Endothelial cell of umbilical vein (primary cell): ENCODE measurements around the gene CEP72. TPM values are rescaled to one million over a fixed set of nuclear protein-coding genes. Genes with fewer than 3 reads are reported as not detected.

ENCODE experiments used
- BruUV-seq: library from RNA; stranded (reverse); fragments of 400-500 nt; replicated peaks from 2 replicates; lab custom pipeline; 2021; lab: Mats Ljungman, UMichigan
- CTCF ChIA-PET: fragments of 300-600, 350-600 bp; sonication (Branson Sonifier 250); formaldehyde crosslinking; loops from one replicate; lab custom pipeline; 2021; ENCODE audit warnings: antibody characterized with exemption, inconsistent platforms; lab: Charles Lee
- POLR2A ChIA-PET: fragments of 300-600, 350-600 bp; sonication (Branson Sonifier 250); formaldehyde crosslinking; loops from one replicate; lab custom pipeline; 2021; ENCODE audit warnings: antibody characterized with exemption, inconsistent platforms; lab: Charles Lee
- DNase-seq: peaks from one replicate; pipeline ENCODE4 v3.0.0-alpha.2; 2011; ENCODE audit warnings: low read depth, low spot score
- FAIRE-seq: peaks from 2 replicates; lab custom pipeline; 2011; peaks lifted over from hg19 to GRCh38; lab: Jason Lieb, UNC
- H2AFZ ChIP-seq: 2 replicates; pipeline ENCODE4 v1.6.0; 2012; ENCODE audit warnings: low read depth, low read length, control low read depth, inconsistent platforms
- H3K27ac ChIP-seq: 2 replicates; pipeline ENCODE4 v1.5.1; 2011; ENCODE audit warnings: low read depth, mild to moderate bottlenecking, control low read depth, low read length, moderate library complexity; ENCODE audit not compliant: insufficient read depth
- H3K27me3 ChIP-seq, 2 experiments: 2 replicates each; pipeline versions ENCODE4 v1.6.0 to v1.6.1; 2011; ENCODE audit warnings: low read length in 2 of 2, mixed read lengths in 1 of 2; ENCODE audit not compliant: control insufficient read depth in 2 of 2, insufficient read depth in 2 of 2
- H3K36me3 ChIP-seq, 2 experiments: 2 replicates in 1 of 2; 3 replicates in 1 of 2; pipeline ENCODE4 v1.5.1; 2011; ENCODE audit warnings: low read length in 2 of 2, mild to moderate bottlenecking in 1 of 2, moderate library complexity in 1 of 2; ENCODE audit not compliant: control insufficient read depth in 2 of 2, insufficient read depth in 2 of 2; ENCODE audit errors: extremely low read depth in 1 of 2
- H3K4me1 ChIP-seq: 3 replicates; pipeline ENCODE4 v1.5.1; 2011; ENCODE audit warnings: mild to moderate bottlenecking, low read length; ENCODE audit not compliant: control insufficient read depth, insufficient read depth; ENCODE audit errors: extremely low read depth
- H3K4me2 ChIP-seq: 2 replicates; pipeline ENCODE4 v1.6.1; 2011; ENCODE audit warnings: low read length, control low read depth, mixed read lengths; ENCODE audit not compliant: insufficient read depth
- H3K4me3 ChIP-seq, 3 experiments: fragments of 200-600 bp in 1 of 3; sonication (generic), shearing (Covaris generic) in 1 of 3; replicated peaks in 1 of 3; 2 replicates each; pipeline ENCODE4 v1.5.1; 2011 to 2016; ENCODE audit warnings: control low read depth in 3 of 3, low read length in 3 of 3, mild to moderate bottlenecking in 2 of 3, inconsistent platforms in 1 of 3, low read depth in 1 of 3, moderate library complexity in 1 of 3; ENCODE audit not compliant: insufficient read depth in 1 of 3
- H3K79me2 ChIP-seq: 2 replicates; pipeline ENCODE4 v1.6.0; 2012; ENCODE audit warnings: low read length, inconsistent platforms; ENCODE audit not compliant: control insufficient read depth, insufficient read depth
- H3K9ac ChIP-seq: replicated peaks from 2 replicates; pipeline ENCODE3; 2011; ENCODE audit warnings: low read length, control low read depth; ENCODE audit not compliant: insufficient read depth; ENCODE audit errors: extremely low read depth
- H3K9me1 ChIP-seq: replicated peaks from 3 replicates; pipeline ENCODE4 v1.6.0; 2011; ENCODE audit warnings: mild to moderate bottlenecking, low read length; ENCODE audit not compliant: control insufficient read depth, insufficient read depth; ENCODE audit errors: extremely low read depth
- H3K9me3 ChIP-seq: replicated peaks from 2 replicates; pipeline ENCODE4 v1.5.1; 2012; ENCODE audit warnings: low read length, inconsistent platforms; ENCODE audit not compliant: control insufficient read depth, insufficient read depth
- H4K20me1 ChIP-seq: replicated peaks from 2 replicates; pipeline ENCODE3; 2011; ENCODE audit warnings: mild to moderate bottlenecking, low read length; ENCODE audit not compliant: control insufficient read depth, insufficient read depth; ENCODE audit errors: extremely low read depth
- EZH2 ChIP-seq: IDR thresholded peaks from 2 replicates; pipeline ENCODE4 v1.6.1; 2012; ENCODE audit warnings: borderline replicate concordance, low read depth, mild to moderate bottlenecking, moderate library complexity, low read length, inconsistent platforms; ENCODE audit not compliant: severe bottlenecking
- FOS ChIP-seq: IDR thresholded peaks from 2 replicates; pipeline ENCODE4 v1.6.1; 2011; ENCODE audit warnings: mild to moderate bottlenecking, low read length, moderate library complexity, borderline replicate concordance; ENCODE audit not compliant: insufficient read depth
- GATA2 ChIP-seq: IDR thresholded peaks from 2 replicates; pipeline ENCODE4 v1.7.0; 2011; ENCODE audit warnings: low read depth, mild to moderate bottlenecking, moderate library complexity, mixed read lengths, low read length; ENCODE audit not compliant: insufficient read length, insufficient read depth
- JUN ChIP-seq: IDR thresholded peaks from 2 replicates; pipeline ENCODE4 v1.6.1; 2011; ENCODE audit warnings: borderline replicate concordance, low read depth; ENCODE audit not compliant: insufficient read length, insufficient read depth
- MYC ChIP-seq: IDR thresholded peaks from one replicate; pipeline ENCODE4 v1.6.1; 2011; ENCODE audit warnings: mild to moderate bottlenecking, low read depth, low read length
- POLR2A ChIP-seq: IDR thresholded peaks from 2 replicates; pipeline ENCODE4 v1.6.1; 2012; ENCODE audit warnings: low read depth, mild to moderate bottlenecking, control low read depth, low read length
- POLR2AphosphoS5 ChIP-seq: IDR thresholded peaks from 2 replicates; pipeline ENCODE4 v1.6.1; 2012; ENCODE audit warnings: low read depth, mild to moderate bottlenecking, control low read depth, low read length, moderate library complexity; ENCODE audit not compliant: insufficient read depth
- dilution Hi-C: fragments of 300-500 bp; cut with MboI; formaldehyde crosslinking; loops from one replicate; pipeline ENCODE4 v1.15.0; 2019; ENCODE audit warnings: low sequenced_read_pairs; ENCODE audit not compliant: extremely low pct_ligation_motif_present
- intact Hi-C: fragments of 100-400 bp; cut with micrococcal nuclease; formaldehyde crosslinking; loops from one replicate; pipeline ENCODE4 v1.10.0; 2022
- polyA plus RNA-seq, 4 experiments: library from polyadenylated mRNA; depleted of rRNA in 3 of 4; stranded (reverse) in 3 of 4; unstranded in 1 of 4; fragments of >200 nt; gene quantifications; 2 replicates each; pipeline versions ENCODE4 v1.2.1 to v1.2.3, GENCODE V29; 2011 to 2012; ENCODE audit warnings: missing spikeins in 1 of 4
- total RNA-seq: library from RNA; stranded (reverse); gene quantifications from 2 replicates; pipeline ENCODE4 v1.2.3, GENCODE V29; 2021
- TF ChIP-seq, protein P1 (sequence below), 2 donors: IDR thresholded peaks; 1 replicate in 1 of 2; 2 replicates in 1 of 2; pipeline ENCODE4 v1.5.1; 2011; ENCODE audit warnings: low read length in 2 of 2, mild to moderate bottlenecking in 2 of 2, moderate library complexity in 2 of 2, control low read depth in 1 of 2, inconsistent platforms in 1 of 2, low read depth in 1 of 2; ENCODE audit not compliant: insufficient read depth in 1 of 2; ENCODE audit errors: extremely low read depth in 1 of 2
- TF ChIP-seq, protein P2 (sequence below): IDR thresholded peaks from 2 replicates; pipeline ENCODE4 v1.6.1; 2011; ENCODE audit not compliant: insufficient read depth, insufficient read length

The CEP72 gene
- total and polyA plus RNA-seq, 2 donors (not counting 3 experiments of a cell fraction or from before 2014, with no cell fraction given), result 2.9 to 9.5 TPM

DNA sequence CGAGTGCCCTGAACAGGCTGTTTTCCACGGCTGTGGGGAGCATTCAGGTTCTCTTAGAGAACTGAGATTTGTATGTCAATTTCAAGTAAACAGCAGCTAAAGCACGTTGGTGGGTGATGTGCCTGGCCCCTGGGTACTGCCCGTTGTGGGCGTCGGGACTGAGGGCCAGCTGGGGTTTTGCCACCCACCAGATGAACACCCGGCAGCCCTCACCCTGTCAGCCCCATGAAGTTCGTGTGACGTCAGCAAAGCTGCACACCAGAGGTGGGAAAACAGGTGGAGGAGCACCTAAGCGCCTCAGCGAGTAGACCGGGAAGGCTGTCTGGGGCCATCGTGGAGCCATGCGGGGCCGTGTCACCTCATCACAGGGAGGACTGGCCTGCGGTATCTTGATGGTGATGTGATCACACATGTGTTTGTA is 9.2 kb downstream of the CEP72 start:
- H2AFZ ChIP-seq, result no peak overlapping the region
- no peak overlapping the region for H3K9ac ChIP-seq
- no peak overlapping the region for H3K27ac ChIP-seq
- DNase-seq (no peak), FAIRE-seq (no peak)
- no peaks in the 10 kb centered on the region for H4K20me1 ChIP-seq
- POLR2A ChIA-PET, result no interaction called here
- peaks cover 0 to 8% of the 10 kb centered on the region in 2 experiments for H3K36me3 ChIP-seq
- no peaks in the 10 kb centered on the region for H3K27me3 ChIP-seq
- no peaks in the 10 kb centered on the region for H3K9me3 ChIP-seq
- CTCF ChIA-PET, result no interaction called here
- no peak overlapping the region for H3K4me3 ChIP-seq
- no peak for TF ChIP-seq POLR2AphosphoS5
- TF ChIP-seq EZH2, result no peak
- TF ChIP-seq, protein P1, sequence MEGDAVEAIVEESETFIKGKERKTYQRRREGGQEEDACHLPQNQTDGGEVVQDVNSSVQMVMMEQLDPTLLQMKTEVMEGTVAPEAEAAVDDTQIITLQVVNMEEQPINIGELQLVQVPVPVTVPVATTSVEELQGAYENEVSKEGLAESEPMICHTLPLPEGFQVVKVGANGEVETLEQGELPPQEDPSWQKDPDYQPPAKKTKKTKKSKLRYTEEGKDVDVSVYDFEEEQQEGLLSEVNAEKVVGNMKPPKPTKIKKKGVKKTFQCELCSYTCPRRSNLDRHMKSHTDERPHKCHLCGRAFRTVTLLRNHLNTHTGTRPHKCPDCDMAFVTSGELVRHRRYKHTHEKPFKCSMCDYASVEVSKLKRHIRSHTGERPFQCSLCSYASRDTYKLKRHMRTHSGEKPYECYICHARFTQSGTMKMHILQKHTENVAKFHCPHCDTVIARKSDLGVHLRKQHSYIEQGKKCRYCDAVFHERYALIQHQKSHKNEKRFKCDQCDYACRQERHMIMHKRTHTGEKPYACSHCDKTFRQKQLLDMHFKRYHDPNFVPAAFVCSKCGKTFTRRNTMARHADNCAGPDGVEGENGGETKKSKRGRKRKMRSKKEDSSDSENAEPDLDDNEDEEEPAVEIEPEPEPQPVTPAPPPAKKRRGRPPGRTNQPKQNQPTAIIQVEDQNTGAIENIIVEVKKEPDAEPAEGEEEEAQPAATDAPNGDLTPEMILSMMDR (IDR thresholded peaks at IDR 0.05; ENCODE audit: extremely low read depth in 1 of 2, insufficient read depth in 1 of 2, low read depth in 1 of 2, low read length in 2 of 2), result no peak
- no peak for TF ChIP-seq MYC
- TF ChIP-seq POLR2A, result no peak
- no peak for TF ChIP-seq FOS
- TF ChIP-seq GATA2, result no peak
- TF ChIP-seq JUN, result no peak
- TF ChIP-seq, protein P2, sequence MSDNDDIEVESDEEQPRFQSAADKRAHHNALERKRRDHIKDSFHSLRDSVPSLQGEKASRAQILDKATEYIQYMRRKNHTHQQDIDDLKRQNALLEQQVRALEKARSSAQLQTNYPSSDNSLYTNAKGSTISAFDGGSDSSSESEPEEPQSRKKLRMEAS, result no peak
- H3K79me2 ChIP-seq, result peaks cover 3% of the 10 kb centered on the region
- H3K9me1 ChIP-seq, result no peaks in the 10 kb centered on the region
- dilution Hi-C loops (no loop called here), intact Hi-C loops (no loop called here)
- H3K4me2 ChIP-seq, result no peak overlapping the region
- H3K4me1 ChIP-seq, result no peaks in the 10 kb centered on the region
- BruUV-seq, result no TSS peak
